HG03558 (cell line): ENCODE measurements around the gene LIPA.

Experiments
- ATAC-seq: cut with Tn5 transposase; IDR thresholded peaks from one replicate; pipeline ENCODE4 v1.9.1; 2021; ENCODE audit warnings: moderate number of reproducible peaks; ENCODE audit not compliant: unreplicated experiment; ENCODE audit errors: extremely low read depth

The LIPA gene

GRCh38 chr10:89242345-89242684, 9.3 kb downstream of the LIPA start:
- ATAC-seq, result no peak

- no peak for ATAC-seq
Measured at GRCh38 chr10:89241486-89242344, 9.9 kb downstream of the LIPA start.

GRCh38 chr10:89241026-89241425, 10.5 kb downstream of the LIPA start:
- ATAC-seq, result no peak

GRCh38 chr10:89240519-89240918, 11.1 kb downstream of the LIPA start:
- ATAC-seq, result no peak

GRCh38 chr10:89238956-89239644, 12.5 kb downstream of the LIPA start:
- ATAC-seq, result no peak

- ATAC-seq, result no peak
Measured at GRCh38 chr10:89237849-89238248, 13.7 kb downstream of the LIPA start.

- ATAC-seq, result no peak
Measured at GRCh38 chr10:89236226-89236797, 15.3 kb downstream of the LIPA start.

- no peak for ATAC-seq
Measured at GRCh38 chr10:89235073-89235798, 16.3 kb downstream of the LIPA start.

GRCh38 chr10:89233033-89233432, 18.5 kb downstream of the LIPA start:
- ATAC-seq, result no peak

GRCh38 chr10:89228962-89229361, 22.6 kb downstream of the LIPA start:
- no peak for ATAC-seq

- no peak for ATAC-seq
Measured at GRCh38 chr10:89228146-89228545, 23.4 kb downstream of the LIPA start.

- no peak for ATAC-seq
Measured at GRCh38 chr10:89226891-89227290, 24.7 kb downstream of the LIPA start.

GRCh38 chr10:89224739-89225443, 26.7 kb downstream of the LIPA start:
- ATAC-seq, result no peak

GRCh38 chr10:89221919-89222318, 29.7 kb downstream of the LIPA start:
- ATAC-seq, result no peak

GRCh38 chr10:89219513-89220218, 31.9 kb downstream of the LIPA start:
- no peak for ATAC-seq

GRCh38 chr10:89217057-89217990, 34.3 kb downstream of the LIPA start:
- ATAC-seq, result no peak

GRCh38 chr10:89216056-89216455, 35.5 kb downstream of the LIPA start:
- no peak for ATAC-seq

- no peak for ATAC-seq
Measured at GRCh38 chr10:89215511-89215910, 36.1 kb downstream of the LIPA start.
